Measurements from ENCODE around the gene EXOC7.
A peak's percentile ranks its signal among the peaks of the same experiment; 100 is the strongest.

Gene EXOC7

DNA sequence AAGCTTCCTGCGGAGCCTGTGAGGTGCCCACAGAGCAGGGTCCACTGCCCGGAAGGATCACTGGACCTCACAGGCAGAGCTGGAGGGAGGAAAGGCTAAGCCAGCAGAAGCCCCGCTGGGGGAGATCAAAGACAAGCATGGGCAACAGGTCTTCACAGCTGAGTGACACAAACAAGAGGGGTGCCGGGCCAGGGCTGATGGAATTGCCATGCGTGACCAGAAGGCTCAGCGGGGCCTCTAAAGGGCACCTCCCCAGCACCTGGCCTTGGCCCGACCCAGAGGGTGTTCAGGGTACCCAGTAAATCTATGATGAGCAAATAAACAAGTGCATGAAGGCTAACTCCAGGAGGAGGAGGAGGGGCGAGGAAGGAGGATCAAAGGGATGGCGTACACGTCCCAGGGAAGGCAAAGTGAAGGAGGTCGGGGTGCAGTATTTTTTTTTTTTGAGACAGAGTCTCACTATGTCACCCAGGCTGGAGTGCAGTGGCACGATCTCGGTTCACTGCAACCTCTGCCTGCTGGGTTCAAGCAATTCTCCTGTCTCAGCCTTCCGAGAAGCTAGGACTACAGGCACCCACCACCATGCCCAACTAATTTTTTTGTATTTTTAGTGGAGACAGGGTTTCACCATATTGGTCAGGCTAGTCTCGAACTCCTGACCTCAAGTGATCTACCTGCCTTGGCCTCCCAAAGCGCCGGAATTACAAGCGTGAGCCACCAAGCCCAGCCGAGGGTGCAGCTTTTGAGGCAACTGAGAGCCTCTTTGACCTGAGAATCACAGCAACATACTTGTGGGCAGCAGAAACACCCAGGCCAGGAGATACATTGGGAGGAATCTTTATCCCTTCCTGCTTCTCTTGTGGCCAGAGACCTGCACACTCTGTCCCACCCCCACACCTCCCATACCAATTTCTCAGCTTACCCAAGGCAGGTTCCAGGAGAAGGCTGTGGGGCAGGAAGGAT is 16.1 kb upstream of the EXOC7 start:
- H3K27ac Mint-ChIP-seq = no peak overlapping the region
- H3K27me3 Mint-ChIP-seq (ENCODE audit: low read depth) = no peaks in the 10 kb centered on the region

DNA sequence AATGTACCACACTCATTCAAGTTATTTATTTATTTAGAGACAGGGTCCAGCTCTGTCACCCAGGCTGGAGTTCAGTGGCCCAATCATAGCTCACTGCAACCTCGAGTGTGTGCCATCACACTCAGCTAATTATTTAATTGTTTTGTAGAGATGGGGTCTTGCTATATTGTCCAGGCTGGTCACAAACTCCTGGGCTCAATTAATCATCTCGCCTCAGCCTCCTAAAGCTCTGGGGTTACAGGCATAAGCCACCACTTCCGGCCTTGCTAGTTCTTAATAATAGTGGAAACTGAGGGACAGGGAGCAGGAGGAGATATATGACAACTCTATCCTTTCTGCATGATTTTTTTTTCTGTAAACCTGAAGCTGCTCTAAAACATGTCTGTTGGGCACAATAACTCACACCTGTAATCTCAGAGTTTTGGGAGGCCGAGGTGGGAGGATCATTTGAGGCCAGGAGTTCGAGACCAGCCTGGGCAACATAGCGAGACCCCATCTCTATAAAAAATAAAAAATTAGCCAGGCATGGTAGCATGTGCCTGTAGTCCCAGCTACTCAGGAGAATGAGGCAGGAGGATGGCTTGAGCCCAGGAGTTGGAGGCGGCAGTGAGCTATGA is 11.7 kb upstream of the EXOC7 start:
- Mint-ChIP-seq H3K27ac (no peak overlapping the region), H3K9me3 (no peaks in the 10 kb centered on the region), H3K4me1 (ENCODE audit: low read depth) (no peaks in the 10 kb centered on the region)

More for the DNA sequence above, 16.1 kb upstream of the EXOC7 start:
- no peaks in the 10 kb centered on the region for H3K9me3 Mint-ChIP-seq
- DNase-seq (ENCODE audit: low spot score) = no peak
- H3K4me1 Mint-ChIP-seq (ENCODE audit: low read depth) = peaks cover 9% of the 10 kb centered on the region
- H3K4me3 Mint-ChIP-seq = no peak overlapping the region
- no peaks in the 10 kb centered on the region for H3K36me3 Mint-ChIP-seq (ENCODE audit: low read depth)

DNA sequence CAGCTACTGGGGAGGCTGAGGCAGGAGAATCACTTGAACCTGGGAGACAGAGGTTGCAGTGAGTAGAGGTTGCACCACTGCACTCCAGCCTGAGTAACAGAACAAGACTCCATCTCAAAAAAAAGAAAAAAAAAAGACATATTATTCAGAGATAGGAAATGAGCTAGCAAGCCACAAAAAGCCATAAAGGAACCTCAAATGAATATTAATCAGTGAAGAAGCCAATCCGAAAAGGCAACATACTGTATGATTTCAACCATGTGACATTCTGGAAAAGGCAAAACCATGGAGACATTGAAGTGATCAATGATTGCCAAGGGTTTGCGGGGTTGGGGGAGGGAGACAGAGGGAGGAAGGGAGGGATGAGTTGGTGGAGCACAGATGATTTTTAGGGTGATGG is 8.4 kb upstream of the EXOC7 start:
- Mint-ChIP-seq H3K4me1 (ENCODE audit: low read depth) (no peaks in the 10 kb centered on the region), H3K36me3 (ENCODE audit: low read depth) (no peaks in the 10 kb centered on the region), H3K27ac (no peak overlapping the region), H3K27me3 (ENCODE audit: low read depth) (peaks cover 7% of the 10 kb centered on the region), H3K4me3 (no peak overlapping the region), H3K9me3 (no peaks in the 10 kb centered on the region)
- no peak for DNase-seq (ENCODE audit: low spot score)

More for the DNA sequence above, 11.7 kb upstream of the EXOC7 start:
- Mint-ChIP-seq H3K4me3 (no peak overlapping the region), H3K27me3 (ENCODE audit: low read depth) (peaks cover 7% of the 10 kb centered on the region), H3K36me3 (ENCODE audit: low read depth) (no peaks in the 10 kb centered on the region)
- no peak for DNase-seq (ENCODE audit: low spot score)

DNA sequence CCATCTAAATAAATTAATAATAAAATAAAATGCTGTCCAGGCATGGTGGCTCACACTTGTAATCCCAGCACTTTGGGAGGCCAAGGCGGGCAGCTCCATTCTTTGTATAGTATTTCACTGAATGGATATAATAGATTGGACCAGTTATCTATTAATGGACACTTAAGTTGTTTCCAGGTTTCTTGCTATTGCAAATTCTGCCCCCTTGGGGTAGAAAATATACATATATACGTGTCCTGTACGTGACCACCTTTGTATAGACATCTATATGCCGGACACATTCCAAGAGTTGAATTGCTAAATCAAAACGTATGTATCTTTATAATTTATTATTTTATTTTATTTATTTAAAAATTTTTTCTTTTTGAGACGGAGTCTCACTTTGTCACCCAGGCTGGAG is 3.9 kb upstream of the EXOC7 start:
- no peaks in the 10 kb centered on the region for H3K36me3 Mint-ChIP-seq (ENCODE audit: low read depth)
- no peak for DNase-seq (ENCODE audit: low spot score)

DNA sequence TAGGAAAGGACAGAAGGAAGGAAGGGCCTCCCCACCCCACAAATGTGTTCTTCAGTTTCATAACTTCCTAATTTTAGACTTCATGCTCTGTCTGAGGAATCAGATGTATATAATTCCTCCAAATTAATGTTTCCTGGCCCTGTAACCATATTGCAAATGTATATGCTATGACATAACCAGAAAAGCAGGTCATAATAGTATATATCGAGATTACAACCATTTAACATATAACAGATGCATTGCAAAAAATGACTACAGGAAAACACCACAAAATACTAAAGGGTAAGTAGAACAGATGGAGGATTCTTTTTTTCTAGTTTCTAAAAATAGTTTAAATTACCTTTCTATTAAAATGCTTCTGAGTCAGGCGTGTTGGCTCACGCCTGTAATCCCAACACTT is 3.1 kb upstream of the EXOC7 start:
- H3K27me3 Mint-ChIP-seq (ENCODE audit: low read depth) = no peaks in the 10 kb centered on the region
- H3K4me1 Mint-ChIP-seq (ENCODE audit: low read depth) = peaks cover 9% of the 10 kb centered on the region
- no peaks in the 10 kb centered on the region for H3K9me3 Mint-ChIP-seq
- H3K36me3 Mint-ChIP-seq (ENCODE audit: low read depth) = peaks cover 4% of the 10 kb centered on the region
- H3K27ac Mint-ChIP-seq = no peak overlapping the region
- H3K4me3 Mint-ChIP-seq = no peak overlapping the region
- no peak for DNase-seq (ENCODE audit: low spot score)

More for the DNA sequence above, 3.9 kb upstream of the EXOC7 start:
- Mint-ChIP-seq H3K27me3 (ENCODE audit: low read depth) (peaks cover 7% of the 10 kb centered on the region), H3K4me1 (ENCODE audit: low read depth) (peaks cover 9% of the 10 kb centered on the region), H3K4me3 (no peak overlapping the region), H3K27ac (no peak overlapping the region), H3K9me3 (no peaks in the 10 kb centered on the region)

DNA sequence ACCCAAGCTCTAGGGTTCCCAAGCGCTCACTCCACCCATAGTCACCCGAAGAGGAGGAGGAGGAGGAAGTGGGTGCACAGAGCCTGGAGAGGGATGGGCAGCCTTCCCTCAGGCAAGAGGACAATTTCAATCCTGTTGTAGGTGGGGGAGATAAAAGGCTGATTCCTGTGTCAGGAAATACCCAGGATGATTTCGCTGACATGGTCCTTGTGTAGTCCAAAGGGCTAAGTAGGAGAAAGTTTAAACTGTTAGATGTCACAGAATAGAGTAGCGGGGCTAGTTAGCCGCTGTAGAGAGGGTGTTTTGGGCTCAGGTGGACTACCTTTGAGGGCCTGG is 1.3 kb upstream of the EXOC7 start:
- Mint-ChIP-seq H3K27ac (peak overlapping the region; percentile 26), H3K4me3 (peak overlapping the region; percentile 48), H3K36me3 (ENCODE audit: low read depth) (peaks cover 11% of the 10 kb centered on the region), H3K9me3 (no peaks in the 10 kb centered on the region), H3K27me3 (ENCODE audit: low read depth) (no peaks in the 10 kb centered on the region), H3K4me1 (ENCODE audit: low read depth) (peaks cover 13% of the 10 kb centered on the region)
- no peak for DNase-seq (ENCODE audit: low spot score)

DNA sequence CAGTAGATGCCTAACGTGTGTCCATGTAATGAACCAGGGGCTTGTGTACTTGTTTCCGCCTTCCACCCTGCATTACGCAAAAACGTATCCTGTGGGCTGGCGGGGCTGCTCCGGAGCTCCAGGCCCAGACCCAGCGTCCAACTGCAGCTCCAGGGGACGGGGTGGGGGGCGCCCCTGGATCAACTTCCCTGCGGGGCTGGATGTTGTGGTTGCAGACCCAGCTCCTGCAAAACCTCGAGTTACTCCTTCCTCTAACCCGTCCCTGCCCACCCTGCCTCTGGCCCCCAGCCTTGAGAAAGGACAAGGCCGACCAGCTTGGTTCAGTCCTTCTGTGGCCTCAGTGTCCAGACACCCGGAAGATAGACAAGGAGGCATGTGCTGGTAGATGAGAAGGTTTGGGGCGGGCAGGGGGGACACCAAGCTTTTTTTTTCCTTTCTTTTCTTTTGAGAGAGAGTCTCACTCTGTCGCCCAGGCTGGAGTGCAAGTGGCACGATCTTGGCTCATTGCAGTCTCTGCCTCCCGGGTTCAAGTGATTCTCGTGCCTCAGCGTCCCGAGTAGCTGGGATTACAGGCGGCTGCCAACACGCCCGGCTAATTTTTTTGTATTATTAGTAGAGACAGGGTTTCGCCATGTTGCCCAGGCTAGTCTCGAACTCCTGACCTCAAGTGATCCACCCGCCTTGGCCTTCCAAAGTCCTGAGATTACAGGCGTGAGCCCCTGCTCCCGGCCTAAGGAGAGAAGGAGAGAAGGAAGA is 731 bp upstream of the EXOC7 start:
- peak overlapping the region; percentile 95 for H3K27ac Mint-ChIP-seq
- DNase-seq (ENCODE audit: low spot score) = no peak
- H3K36me3 Mint-ChIP-seq (ENCODE audit: low read depth) = peaks cover 17% of the 10 kb centered on the region
- no peaks in the 10 kb centered on the region for H3K27me3 Mint-ChIP-seq (ENCODE audit: low read depth)
- peaks cover 14% of the 10 kb centered on the region for H3K4me1 Mint-ChIP-seq (ENCODE audit: low read depth)
- H3K4me3 Mint-ChIP-seq = peak overlapping the region; percentile 98
- no peaks in the 10 kb centered on the region for H3K9me3 Mint-ChIP-seq

DNA sequence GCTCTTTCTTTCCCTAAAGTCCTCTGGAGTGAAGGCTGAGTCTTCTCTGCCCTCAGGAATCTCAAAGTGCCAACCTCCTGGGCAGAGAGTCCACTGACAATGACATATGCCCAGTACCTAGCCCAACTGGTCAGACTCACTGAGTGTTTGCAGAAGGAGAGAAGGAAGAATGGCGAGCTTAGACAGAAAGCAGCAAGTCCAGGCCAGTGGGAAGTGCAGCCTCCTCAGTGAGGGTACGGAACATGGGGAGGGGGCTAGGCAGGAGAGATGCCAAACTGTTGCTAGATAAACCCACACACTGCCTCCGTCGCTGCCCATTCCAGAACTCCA is 678 bp downstream of the EXOC7 start:
- H3K27ac Mint-ChIP-seq = peak overlapping the region; percentile 95
- DNase-seq (ENCODE audit: low spot score) = no peak
- H3K27me3 Mint-ChIP-seq (ENCODE audit: low read depth) = no peaks in the 10 kb centered on the region
- H3K36me3 Mint-ChIP-seq (ENCODE audit: low read depth) = peaks cover 24% of the 10 kb centered on the region
- H3K9me3 Mint-ChIP-seq = no peaks in the 10 kb centered on the region
- peaks cover 14% of the 10 kb centered on the region for H3K4me1 Mint-ChIP-seq (ENCODE audit: low read depth)
- peak overlapping the region; percentile 98 for H3K4me3 Mint-ChIP-seq

DNA sequence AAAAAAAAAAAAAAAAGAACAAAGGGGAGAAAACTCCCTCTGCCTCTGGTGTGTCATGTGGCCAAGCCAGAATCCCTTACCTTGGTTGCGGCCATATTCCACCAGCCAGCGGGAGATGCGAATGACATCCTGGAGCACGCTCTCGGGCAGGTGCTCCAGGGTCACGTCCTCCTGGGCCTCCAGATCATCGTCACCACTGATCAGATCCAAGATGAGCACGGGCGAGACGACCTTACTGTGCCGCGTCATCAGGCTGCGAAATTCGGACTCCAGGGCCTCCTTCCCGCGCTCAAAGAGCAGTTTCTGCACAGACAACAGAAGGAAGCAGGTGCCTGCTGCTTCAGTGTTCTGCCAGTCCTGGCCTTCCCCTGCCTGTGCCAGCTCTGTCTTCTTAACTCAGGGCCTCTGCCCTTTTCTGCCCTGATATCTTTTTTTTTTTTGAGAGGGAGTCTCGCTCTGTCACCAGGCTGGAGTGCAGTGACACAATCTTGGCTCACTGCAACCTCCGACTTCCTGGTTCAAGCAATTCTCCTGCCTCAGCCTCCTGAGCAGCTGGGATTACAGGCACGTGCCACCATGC is 5.8 kb downstream of the EXOC7 start:
- Mint-ChIP-seq H3K27me3 (ENCODE audit: low read depth) (no peaks in the 10 kb centered on the region), H3K4me3 (no peak overlapping the region), H3K36me3 (ENCODE audit: low read depth) (peaks cover 50% of the 10 kb centered on the region), H3K4me1 (ENCODE audit: low read depth) (peaks cover 8% of the 10 kb centered on the region), H3K27ac (no peak overlapping the region), H3K9me3 (no peaks in the 10 kb centered on the region)
- DNase-seq (ENCODE audit: low spot score) = no peak

DNA sequence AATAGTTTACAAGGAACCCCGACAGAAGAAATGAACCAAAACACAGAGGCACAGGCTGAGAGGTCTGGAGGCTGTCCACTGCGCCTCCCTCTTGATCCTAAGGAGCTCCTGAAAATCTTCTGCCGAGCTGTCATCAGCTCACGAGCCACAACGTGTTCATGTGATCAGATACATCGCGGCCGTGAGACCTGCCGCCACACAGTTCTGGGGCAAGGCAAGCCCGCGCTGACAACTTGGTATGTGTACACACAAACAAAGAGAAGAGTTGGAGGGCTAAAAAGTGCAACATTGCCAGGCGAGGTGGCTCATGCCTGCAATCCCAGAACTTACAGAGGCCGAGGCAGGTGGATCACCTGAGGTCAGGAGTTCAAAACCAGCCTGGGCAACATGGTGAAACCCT is 7.6 kb downstream of the EXOC7 start:
- Mint-ChIP-seq H3K9me3 (no peaks in the 10 kb centered on the region), H3K4me1 (ENCODE audit: low read depth) (peaks cover 7% of the 10 kb centered on the region), H3K27ac (no peak overlapping the region), H3K36me3 (ENCODE audit: low read depth) (peaks cover 50% of the 10 kb centered on the region), H3K4me3 (no peak overlapping the region), H3K27me3 (ENCODE audit: low read depth) (no peaks in the 10 kb centered on the region)
- DNase-seq (ENCODE audit: low spot score) = no peak

DNA sequence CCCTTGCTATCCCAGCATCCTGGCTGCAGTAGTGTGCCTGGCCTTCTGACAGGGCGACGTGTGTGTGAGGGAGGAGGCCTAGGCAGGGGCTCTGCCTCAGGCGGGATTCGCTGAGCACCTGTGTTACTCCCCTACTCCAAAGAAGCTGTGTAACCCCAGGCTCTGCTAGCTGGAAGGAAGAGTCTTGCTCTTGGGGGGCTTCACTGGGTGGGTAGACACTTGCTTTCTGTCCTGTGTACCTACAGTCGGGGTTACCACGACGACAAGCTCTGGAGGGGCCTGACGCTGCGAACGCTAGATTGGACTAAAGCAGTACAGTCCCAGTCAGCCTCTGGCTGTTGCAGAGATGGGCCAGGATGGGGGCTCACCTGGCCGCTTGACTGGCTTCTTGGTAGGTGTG is 9.5 kb downstream of the EXOC7 start:
- Mint-ChIP-seq H3K9me3 (no peaks in the 10 kb centered on the region), H3K36me3 (ENCODE audit: low read depth) (peaks cover 45% of the 10 kb centered on the region), H3K27me3 (ENCODE audit: low read depth) (no peaks in the 10 kb centered on the region), H3K27ac (no peak overlapping the region), H3K4me3 (no peak overlapping the region), H3K4me1 (ENCODE audit: low read depth) (peaks cover 4% of the 10 kb centered on the region)
- no peak for DNase-seq (ENCODE audit: low spot score)

DNA sequence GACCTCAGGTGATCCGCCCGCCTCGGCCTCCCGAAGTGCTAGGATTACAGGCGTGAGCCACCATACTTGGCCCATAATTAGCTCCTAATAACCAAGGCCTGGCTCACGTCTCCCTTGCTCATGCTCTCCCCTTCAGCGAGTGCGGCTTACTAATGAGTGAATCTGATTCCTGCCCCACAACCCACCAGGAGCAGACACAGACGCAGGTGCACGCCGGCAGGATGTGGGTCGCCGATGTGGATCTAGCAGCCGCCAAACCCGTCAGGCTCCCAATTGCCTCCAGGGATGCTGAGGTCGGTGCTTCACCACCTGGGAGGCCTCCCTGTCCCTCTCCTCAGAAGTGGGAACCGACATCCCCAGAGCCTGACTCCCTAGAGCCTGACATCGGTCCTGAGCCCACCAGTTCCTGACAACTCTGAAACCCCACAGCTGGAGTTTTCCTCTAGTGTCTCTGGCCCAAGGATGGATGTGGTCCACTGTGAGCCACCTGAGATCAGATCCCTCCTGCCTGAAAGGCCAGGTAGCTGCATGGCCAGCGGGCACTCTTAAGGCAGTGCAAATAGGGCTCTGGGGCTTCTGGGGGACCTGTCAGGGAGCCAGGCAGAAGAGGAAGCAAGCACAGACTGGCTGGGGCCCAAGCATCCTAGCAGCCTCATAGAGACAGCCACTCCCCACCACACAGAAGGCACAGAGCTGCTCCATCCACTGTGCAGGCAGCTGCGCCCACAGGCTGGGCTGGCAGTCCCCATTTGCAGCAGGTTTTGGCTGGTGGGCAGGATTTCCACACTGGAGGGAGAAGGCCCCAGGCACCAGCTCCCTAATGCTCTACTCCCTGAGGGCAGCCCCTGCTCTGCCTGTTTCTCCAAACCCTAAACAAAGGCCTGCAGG is 10.8 kb downstream of the EXOC7 start:
- no peak for DNase-seq (ENCODE audit: low spot score)
- no peaks in the 10 kb centered on the region for H3K9me3 Mint-ChIP-seq
- H3K27ac Mint-ChIP-seq = no peak overlapping the region
- H3K27me3 Mint-ChIP-seq (ENCODE audit: low read depth) = no peaks in the 10 kb centered on the region
- no peak overlapping the region for H3K4me3 Mint-ChIP-seq
- peaks cover 44% of the 10 kb centered on the region for H3K36me3 Mint-ChIP-seq (ENCODE audit: low read depth)
- H3K4me1 Mint-ChIP-seq (ENCODE audit: low read depth) = peaks cover 4% of the 10 kb centered on the region
